ENCODE measurements around the gene LGR6.

The LGR6 gene

DNA sequence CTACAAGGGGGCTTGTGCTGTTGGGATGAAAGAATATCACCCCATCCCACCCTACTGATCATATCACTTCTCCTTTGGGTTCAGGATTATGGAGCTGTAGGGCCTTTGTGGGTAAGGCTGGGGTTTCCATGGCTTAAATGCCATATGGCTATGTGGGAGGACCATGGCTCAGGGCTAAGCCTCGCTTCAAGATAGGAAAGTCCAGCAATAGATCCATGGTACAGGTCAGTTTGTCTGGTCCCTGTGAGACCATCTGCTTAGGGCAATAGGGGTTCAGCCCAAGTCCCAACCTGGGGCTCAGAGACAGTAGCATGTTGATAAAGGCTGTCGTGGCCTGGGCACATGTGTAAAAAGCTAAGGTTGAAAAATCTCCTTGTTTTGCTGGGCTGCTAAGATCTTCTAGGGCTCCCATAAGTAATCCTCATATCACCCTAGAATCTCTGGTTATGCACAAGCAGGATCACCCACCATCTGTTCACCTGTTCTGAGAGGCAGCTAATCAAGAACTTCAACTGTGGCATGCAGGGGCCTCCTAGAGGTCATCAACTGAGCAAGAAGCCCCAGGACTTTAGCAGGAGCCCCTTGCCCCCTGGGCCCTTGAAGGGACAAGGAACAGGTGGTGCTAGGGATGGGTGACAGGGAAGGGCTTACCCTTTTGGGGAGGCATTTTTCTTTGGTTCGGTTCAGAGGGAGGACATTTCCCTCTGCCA lies 81.6 kb downstream of the LGR6 start:
- H3K9ac ChIP-seq (ENCODE audit: low read depth, low read length, poor library complexity, severe bottlenecking) = no peak overlapping the region
- H3K9me3 ChIP-seq (ENCODE audit: insufficient read depth, low read depth, low read length) = no peaks in the 10 kb centered on the region
- no peak overlapping the region for H3K4me3 ChIP-seq (ENCODE audit: low read length, poor library complexity, severe bottlenecking)
- no peaks in the 10 kb centered on the region for H3K79me2 ChIP-seq (ENCODE audit: insufficient read depth, low read length)
- H3K36me3 ChIP-seq (ENCODE audit: insufficient read depth, low read length) = no peaks in the 10 kb centered on the region
- H3F3A ChIP-seq (ENCODE audit: low read depth) = no peaks in the 10 kb centered on the region
- no peak overlapping the region for H3K4me2 ChIP-seq (ENCODE audit: low read depth, low read length, poor library complexity, severe bottlenecking)
- H3K27me3 ChIP-seq (ENCODE audit: insufficient read depth, low read length, poor library complexity, severe bottlenecking) = peaks cover 21% of the 10 kb centered on the region
- no peaks in the 10 kb centered on the region for H4K20me1 ChIP-seq (ENCODE audit: insufficient read depth, low read length, poor library complexity, severe bottlenecking)
- no peak overlapping the region for H2AFZ ChIP-seq (ENCODE audit: low read length)
- no peaks in the 10 kb centered on the region for H3K4me1 ChIP-seq (ENCODE audit: insufficient read depth, low read length, poor library complexity, severe bottlenecking)
- TF ChIP-seq, protein P1, sequence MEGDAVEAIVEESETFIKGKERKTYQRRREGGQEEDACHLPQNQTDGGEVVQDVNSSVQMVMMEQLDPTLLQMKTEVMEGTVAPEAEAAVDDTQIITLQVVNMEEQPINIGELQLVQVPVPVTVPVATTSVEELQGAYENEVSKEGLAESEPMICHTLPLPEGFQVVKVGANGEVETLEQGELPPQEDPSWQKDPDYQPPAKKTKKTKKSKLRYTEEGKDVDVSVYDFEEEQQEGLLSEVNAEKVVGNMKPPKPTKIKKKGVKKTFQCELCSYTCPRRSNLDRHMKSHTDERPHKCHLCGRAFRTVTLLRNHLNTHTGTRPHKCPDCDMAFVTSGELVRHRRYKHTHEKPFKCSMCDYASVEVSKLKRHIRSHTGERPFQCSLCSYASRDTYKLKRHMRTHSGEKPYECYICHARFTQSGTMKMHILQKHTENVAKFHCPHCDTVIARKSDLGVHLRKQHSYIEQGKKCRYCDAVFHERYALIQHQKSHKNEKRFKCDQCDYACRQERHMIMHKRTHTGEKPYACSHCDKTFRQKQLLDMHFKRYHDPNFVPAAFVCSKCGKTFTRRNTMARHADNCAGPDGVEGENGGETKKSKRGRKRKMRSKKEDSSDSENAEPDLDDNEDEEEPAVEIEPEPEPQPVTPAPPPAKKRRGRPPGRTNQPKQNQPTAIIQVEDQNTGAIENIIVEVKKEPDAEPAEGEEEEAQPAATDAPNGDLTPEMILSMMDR (conservative IDR thresholded peaks at IDR 0.05; ENCODE audit: low read length) = no peak
- no peak for TF ChIP-seq EZH2phosphoT487 (IDR thresholded peaks at IDR 0.05; ENCODE audit: borderline replicate concordance)
- no peaks in the 10 kb centered on the region for H3K9me2 ChIP-seq (replicated peaks; ENCODE audit: low read depth, low read length)

DNA sequence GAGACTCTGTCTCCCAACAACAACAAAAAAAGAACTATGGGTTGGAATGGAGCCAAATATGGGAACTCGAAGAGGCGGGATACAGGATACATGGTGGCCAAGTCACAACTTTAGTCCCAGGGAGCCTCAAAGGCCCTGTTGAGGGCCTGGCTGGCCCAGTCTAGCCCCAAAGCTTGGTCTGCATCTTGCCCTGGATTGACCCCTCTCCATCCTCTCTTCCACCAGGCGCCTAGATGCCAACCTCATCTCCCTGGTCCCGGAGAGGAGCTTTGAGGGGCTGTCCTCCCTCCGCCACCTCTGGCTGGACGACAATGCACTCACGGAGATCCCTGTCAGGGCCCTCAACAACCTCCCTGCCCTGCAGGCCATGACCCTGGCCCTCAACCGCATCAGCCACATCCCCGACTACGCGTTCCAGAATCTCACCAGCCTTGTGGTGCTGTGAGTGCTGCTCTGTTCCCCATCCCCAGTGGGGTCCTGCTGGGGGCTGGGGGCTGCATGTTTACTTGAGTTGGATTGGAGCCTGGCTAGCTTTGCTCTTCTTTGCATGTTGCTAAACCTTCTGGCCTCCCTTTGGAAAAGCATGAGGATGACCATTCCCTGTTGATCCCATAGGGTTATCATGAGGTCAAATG lies 82.6 kb downstream of the LGR6 start:
- Histone ChIP-seq H2AFZ (ENCODE audit: low read length) (no peak overlapping the region), H3K36me3 (ENCODE audit: insufficient read depth, low read length) (no peaks in the 10 kb centered on the region), H3K9me3 (ENCODE audit: insufficient read depth, low read depth, low read length) (no peaks in the 10 kb centered on the region), H3K79me2 (ENCODE audit: insufficient read depth, low read length) (no peaks in the 10 kb centered on the region), H3F3A (ENCODE audit: low read depth) (no peaks in the 10 kb centered on the region), H3K4me3 (ENCODE audit: low read length, poor library complexity, severe bottlenecking) (no peak overlapping the region), H3K27me3 (ENCODE audit: insufficient read depth, low read length, poor library complexity, severe bottlenecking) (peaks cover 31% of the 10 kb centered on the region), H3K4me2 (ENCODE audit: low read depth, low read length, poor library complexity, severe bottlenecking) (no peak overlapping the region), H3K4me1 (ENCODE audit: insufficient read depth, low read length, poor library complexity, severe bottlenecking) (peaks cover 4% of the 10 kb centered on the region), H3K9me2 (replicated peaks; ENCODE audit: low read depth, low read length) (no peaks in the 10 kb centered on the region), H3K9ac (ENCODE audit: low read depth, low read length, poor library complexity, severe bottlenecking) (no peak overlapping the region), H4K20me1 (ENCODE audit: insufficient read depth, low read length, poor library complexity, severe bottlenecking) (no peaks in the 10 kb centered on the region)
- TF ChIP-seq, protein P1 (conservative IDR thresholded peaks at IDR 0.05; ENCODE audit: low read length) = no peak
- no peak for TF ChIP-seq EZH2phosphoT487 (IDR thresholded peaks at IDR 0.05; ENCODE audit: borderline replicate concordance)

DNA sequence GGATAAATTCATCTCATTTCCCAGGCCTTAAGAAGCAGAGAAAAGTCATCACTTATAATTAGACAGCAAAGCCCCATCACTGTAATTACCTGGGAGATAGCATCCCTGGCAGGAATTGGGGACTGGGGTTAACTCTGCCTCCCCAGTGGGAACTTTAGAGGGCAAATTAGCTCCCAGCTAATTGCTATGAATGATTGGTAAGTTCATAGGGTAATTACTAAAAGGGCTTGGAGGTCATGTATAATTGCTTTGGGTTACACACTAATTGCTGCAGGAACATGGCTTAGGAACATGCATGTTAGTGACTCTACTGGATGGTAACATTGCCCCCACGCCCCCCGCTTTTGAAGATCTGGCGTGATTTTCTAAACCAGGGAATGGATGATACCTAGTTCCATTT lies 83.3 kb downstream of the LGR6 start:
- no peaks in the 10 kb centered on the region for H3K9me2 ChIP-seq (replicated peaks; ENCODE audit: low read depth, low read length)
- no peaks in the 10 kb centered on the region for H3F3A ChIP-seq (ENCODE audit: low read depth)
- no peaks in the 10 kb centered on the region for H4K20me1 ChIP-seq (ENCODE audit: insufficient read depth, low read length, poor library complexity, severe bottlenecking)
- no peak overlapping the region for H3K4me2 ChIP-seq (ENCODE audit: low read depth, low read length, poor library complexity, severe bottlenecking)
- H3K27me3 ChIP-seq (ENCODE audit: insufficient read depth, low read length, poor library complexity, severe bottlenecking) = peaks cover 38% of the 10 kb centered on the region
- H3K79me2 ChIP-seq (ENCODE audit: insufficient read depth, low read length) = no peaks in the 10 kb centered on the region
- H3K36me3 ChIP-seq (ENCODE audit: insufficient read depth, low read length) = no peaks in the 10 kb centered on the region
- H3K4me1 ChIP-seq (ENCODE audit: insufficient read depth, low read length, poor library complexity, severe bottlenecking) = peaks cover 6% of the 10 kb centered on the region
- no peak overlapping the region for H3K4me3 ChIP-seq (ENCODE audit: low read length, poor library complexity, severe bottlenecking)
- H3K9me3 ChIP-seq (ENCODE audit: insufficient read depth, low read depth, low read length) = no peaks in the 10 kb centered on the region
- TF ChIP-seq, protein P1 (conservative IDR thresholded peaks at IDR 0.05; ENCODE audit: low read length) = no peak
- no peak for TF ChIP-seq EZH2phosphoT487 (IDR thresholded peaks at IDR 0.05; ENCODE audit: borderline replicate concordance)
- H2AFZ ChIP-seq (ENCODE audit: low read length) = no peak overlapping the region
- no peak overlapping the region for H3K9ac ChIP-seq (ENCODE audit: low read depth, low read length, poor library complexity, severe bottlenecking)

Measured in Loucy (cell line).